Measurements from ENCODE around the gene PDZD4.

Gene PDZD4, protein sequence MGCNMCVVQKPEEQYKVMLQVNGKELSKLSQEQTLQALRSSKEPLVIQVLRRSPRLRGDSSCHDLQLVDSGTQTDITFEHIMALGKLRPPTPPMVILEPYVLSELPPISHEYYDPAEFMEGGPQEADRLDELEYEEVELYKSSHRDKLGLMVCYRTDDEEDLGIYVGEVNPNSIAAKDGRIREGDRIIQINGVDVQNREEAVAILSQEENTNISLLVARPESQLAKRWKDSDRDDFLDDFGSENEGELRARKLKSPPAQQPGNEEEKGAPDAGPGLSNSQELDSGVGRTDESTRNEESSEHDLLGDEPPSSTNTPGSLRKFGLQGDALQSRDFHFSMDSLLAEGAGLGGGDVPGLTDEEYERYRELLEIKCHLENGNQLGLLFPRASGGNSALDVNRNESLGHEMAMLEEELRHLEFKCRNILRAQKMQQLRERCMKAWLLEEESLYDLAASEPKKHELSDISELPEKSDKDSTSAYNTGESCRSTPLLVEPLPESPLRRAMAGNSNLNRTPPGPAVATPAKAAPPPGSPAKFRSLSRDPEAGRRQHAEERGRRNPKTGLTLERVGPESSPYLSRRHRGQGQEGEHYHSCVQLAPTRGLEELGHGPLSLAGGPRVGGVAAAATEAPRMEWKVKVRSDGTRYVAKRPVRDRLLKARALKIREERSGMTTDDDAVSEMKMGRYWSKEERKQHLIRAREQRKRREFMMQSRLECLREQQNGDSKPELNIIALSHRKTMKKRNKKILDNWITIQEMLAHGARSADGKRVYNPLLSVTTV
- 38.0 to 72.0 reads per million in 2 donors for total RNA-seq

DNA sequence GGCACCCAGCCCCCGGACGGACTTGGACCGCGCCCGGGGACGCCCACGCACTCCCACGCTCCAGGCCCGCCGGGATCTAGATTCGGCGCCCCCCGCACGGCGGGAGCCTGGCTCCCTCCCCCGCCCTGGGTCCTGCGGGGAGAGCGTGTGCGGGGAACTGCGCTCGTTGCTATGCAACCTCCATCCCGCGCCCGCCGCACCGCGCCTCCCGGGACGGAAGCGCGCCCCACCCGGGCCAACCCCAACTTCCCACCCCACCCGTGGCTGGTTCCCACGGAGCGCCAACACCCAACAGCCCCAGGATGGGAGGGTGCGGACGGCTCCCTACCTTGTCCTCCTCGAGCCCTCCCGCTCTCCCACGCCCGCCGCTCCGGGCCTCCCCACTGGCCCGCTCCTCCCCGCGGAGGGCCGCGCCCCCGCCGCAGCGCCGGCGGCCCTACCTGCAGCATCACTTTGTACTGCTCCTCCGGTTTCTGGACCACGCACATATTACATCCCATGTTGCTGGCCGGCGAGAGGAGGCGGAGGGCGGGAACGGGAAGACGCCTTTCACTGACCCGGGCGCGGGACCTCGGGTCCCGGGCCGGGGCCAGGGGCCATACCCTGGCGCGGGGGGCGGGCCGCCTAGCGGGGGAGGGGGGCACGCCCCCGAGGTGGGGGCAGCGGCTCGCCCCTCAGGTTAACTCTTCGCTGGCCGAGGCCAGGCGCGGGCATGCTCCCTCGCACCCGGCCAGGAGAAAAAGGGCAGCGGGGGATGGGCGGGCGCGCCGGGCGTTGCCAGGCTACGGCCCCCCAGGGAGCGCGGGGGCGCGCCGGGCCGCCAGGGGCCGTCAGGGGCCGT lies at the start of gene PDZD4:
Gene PDZD4, minus strand, starts transcription at position 746 of the 841 bp plus-strand sequence. Its CDS starts 246 bp downstream, at position 500.
- peak in 1 of 5 experiments; percentile 20 for DNase-seq

DNA sequence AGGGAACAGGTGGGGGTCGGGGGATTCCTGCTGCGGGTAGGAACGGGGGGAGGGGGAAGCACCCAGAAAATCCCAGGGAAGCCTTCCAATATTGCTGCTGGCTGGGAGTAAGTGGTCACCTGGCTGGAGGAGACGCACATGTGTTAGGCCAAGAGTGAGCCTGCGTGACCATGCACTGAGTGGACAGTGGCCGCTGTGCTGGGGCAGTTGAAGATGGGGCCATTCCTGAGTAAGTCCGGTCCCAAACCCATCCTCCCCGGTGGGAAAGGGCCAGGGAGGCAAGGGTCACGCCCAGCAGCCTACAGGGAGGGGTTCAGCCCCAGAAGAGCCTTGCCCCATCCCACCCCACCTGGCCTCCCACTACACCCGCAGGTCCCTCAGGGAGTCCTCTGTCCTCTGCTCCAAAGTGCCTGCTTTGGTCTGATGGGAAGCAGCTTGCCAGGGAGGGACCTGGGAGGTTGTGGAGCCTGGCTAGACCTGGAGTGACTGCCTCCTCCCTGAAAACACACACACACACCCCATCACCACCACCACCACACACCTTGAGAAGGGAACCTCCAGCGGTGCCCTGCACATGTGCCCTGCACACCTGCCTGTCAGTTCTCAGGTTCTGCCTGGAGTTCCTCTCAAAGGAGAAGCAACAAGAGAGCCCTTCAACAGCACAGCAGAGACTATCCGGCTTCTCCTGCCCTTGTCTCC lies 49.5 kb upstream of the PDZD4 start:
- DNase-seq, result no peak

DNA sequence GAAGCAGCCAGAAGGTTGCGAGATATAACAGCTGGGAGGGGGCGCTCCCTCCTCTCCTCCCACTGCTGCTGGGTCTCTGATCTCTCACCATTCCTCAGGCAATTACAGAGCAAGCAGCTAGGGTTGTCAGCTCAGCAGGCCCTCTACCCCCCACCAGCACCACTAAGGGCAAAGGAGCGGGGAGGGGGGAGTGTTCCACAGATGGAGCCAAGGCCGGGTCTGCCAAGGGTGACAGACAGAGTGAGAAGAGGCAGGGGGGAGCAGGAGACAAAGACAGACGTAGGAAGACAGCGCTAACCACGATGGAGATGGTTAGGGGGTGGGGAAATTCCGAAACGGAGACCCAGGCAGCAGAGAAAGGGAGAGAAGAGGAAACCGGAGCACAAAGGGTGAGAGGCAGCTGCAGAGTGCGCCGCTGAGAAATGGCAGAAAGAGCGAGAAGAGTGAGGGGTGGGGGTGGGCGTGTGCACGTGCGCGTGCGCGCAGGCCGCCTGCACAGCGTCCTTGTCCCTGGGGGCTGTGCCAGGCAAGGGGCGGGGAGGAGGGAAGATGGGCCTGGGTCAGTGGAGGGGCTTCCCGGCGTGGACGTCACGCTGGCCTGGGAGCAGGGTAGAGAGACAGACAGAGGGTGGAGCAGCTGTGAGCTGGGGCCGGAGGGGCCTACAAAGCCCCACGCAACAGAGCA lies 48.8 kb upstream of the PDZD4 start:
- peak in 1 of 5 experiments; percentile 17 for DNase-seq

DNA sequence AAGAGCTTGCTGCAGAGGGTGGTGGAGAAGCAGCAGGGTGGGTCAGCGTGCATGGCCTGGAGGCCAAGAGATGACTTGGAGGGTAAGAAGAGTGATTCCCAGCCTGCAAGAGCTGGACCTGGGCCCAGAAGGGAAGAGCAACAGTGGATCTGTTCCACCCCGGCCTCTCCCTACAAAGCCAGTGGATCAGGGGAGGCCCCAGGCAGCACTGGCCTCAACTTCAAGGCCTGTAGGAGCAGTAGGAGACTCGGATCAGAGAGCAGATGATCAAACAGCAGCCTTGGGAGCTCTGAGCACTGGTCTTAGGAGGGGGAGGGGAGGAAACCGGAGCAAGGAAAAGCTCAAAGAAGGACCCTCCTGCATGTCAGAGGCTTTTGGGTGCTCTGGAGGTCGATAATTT lies 48.0 kb upstream of the PDZD4 start:
- no peak for DNase-seq

DNA sequence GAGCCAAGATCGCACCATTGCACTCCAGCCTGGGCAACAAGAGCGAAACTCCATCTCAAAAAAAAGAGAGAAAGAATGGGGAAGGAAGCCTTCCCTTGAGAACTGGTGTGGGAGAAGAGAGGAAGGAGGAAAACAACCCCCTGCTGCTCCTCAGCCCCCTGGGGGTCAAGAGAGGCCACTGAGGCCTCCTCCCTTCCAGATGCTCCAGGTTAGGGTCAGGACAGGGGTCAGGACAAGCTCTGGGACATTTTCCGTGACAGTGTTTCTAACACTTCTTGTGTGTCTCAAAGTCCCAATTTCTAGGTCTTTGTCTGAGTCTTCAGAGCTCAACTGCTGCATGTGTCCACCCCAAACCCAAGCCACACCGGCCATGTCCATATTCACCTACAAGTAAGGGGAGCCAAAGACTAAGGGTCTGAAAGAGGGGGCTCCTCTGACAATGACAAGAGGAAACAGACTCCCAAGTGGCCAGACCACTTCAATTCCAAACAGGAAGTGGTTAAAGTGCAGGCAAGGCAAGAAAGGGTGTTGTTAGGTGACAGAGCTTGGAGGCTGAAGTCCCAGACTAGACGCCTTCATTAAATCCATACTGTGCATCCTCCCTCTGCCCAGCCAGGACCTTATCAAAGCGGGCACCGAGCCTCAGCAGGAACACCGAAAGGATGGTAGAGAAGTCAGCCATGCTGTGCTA lies 47.4 kb upstream of the PDZD4 start:
- DNase-seq, result no peak

DNA sequence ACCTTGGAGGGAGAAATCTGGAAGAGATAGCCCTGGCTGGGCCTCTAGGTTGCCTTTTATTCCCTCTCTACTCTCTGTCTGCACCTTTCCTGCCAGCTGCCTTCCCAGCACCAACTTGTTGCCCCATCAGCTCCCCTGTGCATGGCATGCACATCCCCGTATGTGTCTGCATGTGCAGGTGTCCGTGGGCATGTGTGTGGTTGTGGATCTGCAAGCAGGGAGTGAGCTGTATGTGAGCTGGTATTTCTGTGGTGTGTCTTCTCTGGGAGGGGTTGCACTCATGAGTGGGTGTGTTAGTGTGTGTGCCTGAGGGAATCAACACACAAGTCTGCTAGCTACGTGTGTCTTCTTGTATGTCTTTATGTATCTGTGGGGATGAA lies 45.8 kb upstream of the PDZD4 start:
- DNase-seq, result no peak

DNA sequence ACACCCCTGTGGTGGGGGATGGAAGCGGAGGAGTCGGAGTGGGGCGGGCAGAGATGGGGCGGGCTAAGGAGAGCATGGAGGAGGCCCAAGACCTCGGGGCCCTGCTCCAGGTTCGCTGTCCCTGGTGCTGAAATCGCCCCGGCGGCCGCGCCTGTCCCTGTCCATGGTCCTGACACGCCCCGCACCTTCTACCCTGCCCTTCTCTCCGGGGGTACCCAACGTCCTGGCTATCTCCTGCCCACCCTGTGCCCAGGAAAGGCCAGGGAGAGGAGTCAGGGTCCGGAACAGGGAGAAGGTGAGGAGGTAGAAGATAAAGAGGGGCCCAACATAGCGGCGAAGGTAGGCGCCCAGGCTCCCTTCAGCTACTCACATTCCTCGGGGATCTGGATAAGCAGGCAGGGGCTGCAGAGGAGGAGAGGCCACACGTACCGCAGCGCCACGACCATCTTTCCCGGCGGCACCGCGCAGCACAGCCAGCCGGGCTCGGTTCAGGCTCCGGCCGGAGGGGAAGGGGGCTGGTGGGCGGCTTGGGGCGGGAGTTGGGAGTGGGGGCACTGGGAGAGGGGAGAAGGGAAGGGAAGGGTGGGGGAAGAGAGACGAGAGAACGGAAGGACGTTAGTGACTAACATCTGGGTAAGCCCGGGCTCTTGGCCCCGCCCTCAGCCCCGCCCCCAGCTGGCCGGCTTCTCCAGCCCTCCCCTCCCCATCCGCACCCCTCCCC lies 45.2 kb upstream of the PDZD4 start:
- DNase-seq, result peak; percentile 33 to 61 (median 43)

DNA sequence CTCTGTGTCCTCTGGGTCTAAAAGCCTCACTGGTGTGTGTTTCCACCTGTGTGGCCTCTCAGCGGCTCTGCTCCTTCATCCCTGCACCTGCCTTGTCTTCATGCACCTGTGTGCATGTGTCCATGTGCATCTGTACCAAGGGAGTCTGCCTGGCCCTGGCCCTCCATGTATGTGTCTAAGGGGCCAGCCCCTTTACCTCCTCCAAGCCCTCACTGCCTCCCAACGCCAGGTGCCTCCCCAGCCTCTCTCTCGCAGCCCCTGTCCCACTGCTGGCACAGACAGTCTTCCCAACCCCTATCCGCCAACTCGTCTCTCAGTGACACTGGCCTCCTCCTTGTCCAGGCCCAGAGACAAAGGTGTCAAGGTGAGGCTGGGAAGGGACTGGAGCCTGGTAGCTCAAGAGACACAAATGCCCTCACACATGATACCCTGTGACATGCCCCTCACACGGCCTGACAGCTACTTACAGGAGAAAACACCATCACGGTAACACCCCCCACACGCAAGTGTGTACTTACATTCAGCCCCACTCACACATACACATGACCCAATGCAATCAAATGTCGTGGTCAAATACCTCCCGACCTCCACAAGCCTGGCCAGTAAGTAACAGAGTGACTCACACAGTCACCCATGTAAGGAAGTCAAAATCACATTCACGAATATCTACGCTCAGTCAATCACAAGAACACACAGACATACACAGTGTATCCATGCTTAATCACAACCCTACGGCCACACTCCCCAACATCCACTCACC lies 44.2 kb upstream of the PDZD4 start:
- DNase-seq, result no peak

DNA sequence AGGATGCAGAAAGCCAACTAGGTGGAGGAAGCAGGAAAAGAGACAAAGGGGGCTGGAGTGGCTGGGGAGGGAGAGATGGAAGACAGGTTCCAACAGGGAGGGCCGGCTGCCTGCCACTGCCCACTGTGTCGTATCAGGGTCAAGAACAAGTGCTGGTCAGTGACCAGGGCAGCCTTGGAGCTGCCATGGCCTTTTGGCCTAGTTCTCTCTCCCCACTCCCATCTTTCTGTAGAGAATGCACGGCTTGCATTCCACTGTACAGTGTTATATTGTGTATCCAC lies 43.7 kb upstream of the PDZD4 start:
- DNase-seq, result no peak

DNA sequence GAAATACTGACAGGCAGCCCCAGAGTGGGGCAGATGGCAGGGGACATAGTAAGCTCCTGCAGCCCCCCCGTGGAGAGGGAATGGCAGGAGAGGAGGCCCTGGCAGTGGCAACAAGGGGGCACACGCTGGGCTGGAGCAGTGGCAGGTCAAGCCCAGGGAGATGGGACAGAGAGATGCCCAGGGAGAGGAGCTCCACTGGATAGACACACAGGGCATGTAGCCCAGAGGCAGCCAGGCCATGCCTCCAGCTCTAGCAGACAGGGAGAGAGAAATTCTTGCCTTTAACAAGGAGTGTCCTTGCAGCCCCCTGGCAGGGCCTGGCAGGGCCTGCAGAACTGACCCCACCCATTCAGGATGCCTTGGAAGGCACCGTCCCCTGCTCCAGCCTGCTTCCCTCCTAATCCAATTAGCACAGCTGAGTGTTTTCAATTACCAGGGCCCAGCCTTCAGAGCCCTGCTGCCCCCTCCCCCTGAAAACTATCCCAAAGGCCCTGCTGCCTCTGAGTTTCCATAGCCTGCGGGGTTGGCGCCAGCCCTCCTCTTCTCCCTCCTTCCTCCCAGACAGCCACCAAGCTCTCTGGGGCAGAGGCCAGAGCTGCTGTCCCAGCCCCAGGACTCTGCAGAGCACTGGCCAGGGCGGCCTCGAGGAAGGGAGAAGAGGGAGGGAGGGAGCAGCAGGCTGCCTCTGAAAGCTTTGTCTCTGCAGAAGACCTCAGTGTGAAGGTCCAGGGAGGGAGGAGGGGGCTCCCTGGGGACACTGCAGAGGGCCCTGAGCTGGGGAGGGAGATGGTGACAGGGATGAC lies 43.1 kb upstream of the PDZD4 start:
- no peak for DNase-seq

DNA sequence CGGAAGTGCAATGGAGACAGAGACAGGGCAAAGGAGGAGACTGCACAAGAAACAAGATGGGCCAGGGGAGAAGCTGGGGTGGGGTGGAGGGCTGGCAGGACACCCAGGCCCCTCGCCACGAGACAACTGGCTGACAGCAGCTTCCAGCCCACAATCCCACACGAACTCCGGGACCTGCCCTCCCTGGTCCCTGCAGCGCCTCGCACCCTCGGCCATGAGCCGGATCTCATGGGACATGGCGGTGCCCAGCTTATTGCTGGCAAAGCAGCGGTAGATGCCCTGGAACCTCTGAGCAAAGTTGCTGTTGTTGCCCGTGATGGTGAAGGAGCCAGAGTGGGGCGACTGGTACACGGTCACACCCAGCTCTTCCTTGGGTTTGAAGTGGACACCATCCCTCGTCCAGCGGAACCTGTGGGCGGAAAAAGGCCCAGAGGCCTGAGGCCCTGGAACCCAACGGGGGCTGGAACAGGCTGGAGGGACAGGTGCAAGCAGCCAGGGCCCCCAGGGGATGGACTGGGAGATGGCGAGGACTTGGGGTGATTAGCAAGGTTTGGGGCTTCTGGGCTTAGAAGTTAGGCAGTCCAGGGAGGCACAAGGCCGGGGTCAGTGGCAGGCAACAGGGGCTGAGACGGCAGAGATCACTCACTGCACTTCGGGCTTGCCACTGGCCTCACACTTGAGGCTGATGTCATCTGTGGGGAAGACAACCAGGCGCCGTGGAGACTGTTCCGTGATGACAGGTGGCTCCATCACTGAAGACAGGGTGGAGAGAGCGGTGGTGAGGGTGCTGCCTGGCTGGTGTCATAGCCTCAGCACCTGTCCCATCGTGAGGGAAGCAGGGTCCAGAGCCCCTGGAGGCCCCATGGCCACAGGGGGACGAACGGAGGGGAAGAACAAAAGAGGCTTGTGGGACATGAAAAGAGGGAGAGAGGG lies 41.9 kb upstream of the PDZD4 start:
- DNase-seq, result no peak

DNA sequence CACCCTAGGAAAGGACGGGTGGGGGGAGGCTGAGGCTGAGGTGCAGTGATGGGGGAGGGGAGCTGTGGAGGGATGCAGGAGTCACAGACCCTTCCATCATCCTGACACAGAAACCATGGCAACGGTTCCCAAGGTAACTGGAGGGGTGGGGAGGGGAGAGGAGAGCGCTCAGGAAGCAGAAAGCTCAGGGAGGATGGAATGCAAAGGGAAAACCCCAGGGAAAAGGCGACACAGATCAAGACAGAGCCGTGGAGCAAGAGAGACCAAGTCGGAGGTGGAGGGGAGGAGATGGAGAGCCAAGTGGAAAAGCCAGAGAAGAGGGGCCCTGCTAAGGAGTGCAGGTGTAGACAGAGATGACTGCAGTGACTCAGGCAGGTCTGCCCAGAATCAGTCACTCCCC lies 41.1 kb upstream of the PDZD4 start:
- no peak for DNase-seq

DNA sequence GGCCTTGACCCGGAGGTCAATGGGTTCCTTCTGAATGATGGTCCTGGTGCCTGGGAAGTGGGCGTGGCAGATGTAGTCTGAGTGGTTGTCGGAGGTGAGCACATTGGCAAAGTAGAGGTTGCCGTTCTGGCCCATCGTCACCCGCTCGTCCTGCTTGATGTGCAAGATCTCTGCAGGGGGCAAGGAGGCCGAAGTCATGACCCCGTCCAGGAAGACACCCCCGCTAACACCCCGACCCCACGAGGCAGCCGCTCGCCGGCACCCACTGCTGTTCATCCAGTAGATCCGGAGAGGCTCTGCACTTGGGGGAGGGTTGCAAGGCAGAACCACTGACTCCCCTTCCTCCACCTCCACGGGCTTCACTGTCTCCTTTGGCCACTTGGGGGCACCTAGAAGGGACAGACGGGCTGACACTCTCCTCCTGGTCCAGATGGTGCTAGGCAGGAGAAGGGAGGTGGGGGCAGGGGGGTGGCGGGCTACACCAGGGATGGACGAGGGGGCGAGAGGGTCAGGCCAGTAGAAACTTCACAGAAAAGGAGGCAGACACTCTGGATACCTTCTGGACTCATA lies 40.5 kb upstream of the PDZD4 start:
- no peak for DNase-seq

DNA sequence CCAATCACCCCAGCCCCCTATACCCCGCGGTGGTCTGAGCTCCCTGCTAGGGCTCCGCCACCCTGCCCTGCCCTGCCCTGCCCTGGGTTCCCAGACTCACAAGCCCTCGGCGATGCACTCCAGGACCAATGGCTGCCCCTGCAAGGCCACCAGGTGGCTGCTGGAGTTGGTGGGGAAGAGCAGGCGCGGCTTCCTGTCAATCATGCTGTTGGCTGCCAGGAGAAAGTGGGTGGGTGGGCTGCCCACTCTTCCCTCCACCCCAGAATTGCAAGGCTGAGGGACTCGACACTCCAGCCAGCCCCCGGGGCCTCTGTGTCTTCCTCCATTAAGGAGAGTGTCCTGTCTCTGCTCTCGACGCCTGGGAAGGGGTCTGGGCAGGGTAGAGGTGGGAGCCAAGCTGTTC lies 39.9 kb upstream of the PDZD4 start:
- DNase-seq, result no peak

DNA sequence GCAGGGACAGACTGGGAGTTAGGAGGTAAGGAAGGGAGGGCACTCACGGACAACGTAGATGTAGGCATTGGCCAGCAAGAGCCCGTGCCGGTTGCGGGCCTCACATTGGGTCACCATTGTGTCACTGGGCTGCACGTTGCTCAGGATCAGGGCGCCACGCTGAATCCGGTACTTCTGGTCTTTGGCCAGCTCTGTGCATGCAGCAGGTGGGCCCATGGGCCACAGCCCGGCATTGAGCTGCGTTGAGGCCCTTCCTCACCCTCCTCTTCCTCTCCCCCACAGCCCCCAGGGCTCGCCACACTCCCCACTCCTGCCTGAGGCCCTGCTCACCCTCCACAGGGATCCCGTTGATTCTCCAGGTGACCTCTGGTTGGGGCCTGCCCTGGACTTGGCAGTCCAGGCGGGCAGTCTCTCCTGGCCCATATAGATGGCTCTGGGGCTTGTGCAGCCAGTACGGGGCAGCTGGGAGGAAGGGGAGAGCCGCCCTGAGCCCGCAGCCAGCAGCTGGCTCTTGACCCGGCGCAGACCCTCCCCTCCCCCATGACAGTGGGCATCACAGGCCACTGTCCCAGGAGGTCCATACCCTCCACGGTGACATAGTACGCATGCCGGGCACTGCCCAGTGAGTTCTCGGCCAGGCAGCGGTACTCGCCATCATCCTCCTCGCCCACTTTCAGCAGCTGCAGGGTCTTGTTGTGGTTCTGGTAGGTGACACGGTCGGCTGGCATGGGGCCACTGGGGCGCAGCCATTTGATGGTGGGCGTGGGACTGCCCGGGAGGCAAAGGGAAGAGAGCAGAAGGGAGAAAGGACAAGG lies 39.3 kb upstream of the PDZD4 start:
- DNase-seq, result no peak

All from T-helper 2 cell (primary cell).